BE2C (cell line): ENCODE measurements around the gene GPR162.

Source experiments
- DNase-seq: peaks from one replicate; pipeline ENCODE4 v3.0.0-alpha.2; 2020
- H3K27me3 ChIP-seq: fragments of 250-450 bp; sonication (Bioruptor Pico); 2 replicates; pipeline ENCODE4 v1.5.1; 2020; ENCODE audit warnings: mild to moderate bottlenecking
- H3K36me3 ChIP-seq: fragments of 250-450 bp; sonication (Bioruptor Pico); 2 replicates; pipeline ENCODE4 v1.5.1; 2020; ENCODE audit warnings: mild to moderate bottlenecking
- H3K4me1 ChIP-seq: fragments of 250-450 bp; sonication (Bioruptor Pico); 2 replicates; pipeline ENCODE4 v1.5.1; 2020
- H3K4me3 ChIP-seq: 2 replicates; pipeline ENCODE4 v1.5.1; 2011; ENCODE audit warnings: low read depth, low read length
- H3K9me3 ChIP-seq: fragments of 250-450 bp; sonication (Bioruptor Pico); 2 replicates; pipeline ENCODE4 v1.5.1; 2020
- TF ChIP-seq, protein P1 (sequence below): IDR thresholded peaks from 2 replicates; pipeline ENCODE4 v1.5.1; 2012; ENCODE audit warnings: mild to moderate bottlenecking, low read depth, low read length

The GPR162 gene

DNA sequence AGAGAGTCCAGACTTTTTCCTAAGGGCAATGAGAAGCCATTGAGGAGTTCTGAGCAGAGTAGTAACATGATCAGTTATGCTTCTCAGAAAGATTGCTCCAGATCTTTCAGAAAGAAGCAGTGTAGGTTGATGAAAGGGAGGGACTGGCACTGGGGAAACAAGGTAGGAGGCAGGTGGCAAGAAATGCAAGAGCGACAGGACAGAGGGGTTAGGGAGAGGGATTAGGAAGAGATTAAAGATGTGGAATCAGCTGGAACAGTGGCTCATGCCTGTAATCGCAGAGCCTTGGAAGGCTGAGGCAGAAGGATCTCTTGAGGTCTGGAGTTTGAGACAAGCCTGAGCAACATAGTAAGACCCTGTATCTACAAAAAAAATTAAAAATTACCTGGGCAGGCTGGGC, 26.1 kb downstream of the GPR162 start:
- Histone ChIP-seq H3K9me3 (no peaks in the 10 kb centered on the region), H3K36me3 (peaks cover 66% of the 10 kb centered on the region), H3K4me3 (no peak overlapping the region), H3K4me1 (no peaks in the 10 kb centered on the region), H3K27me3 (no peaks in the 10 kb centered on the region)
- TF ChIP-seq, protein P1, sequence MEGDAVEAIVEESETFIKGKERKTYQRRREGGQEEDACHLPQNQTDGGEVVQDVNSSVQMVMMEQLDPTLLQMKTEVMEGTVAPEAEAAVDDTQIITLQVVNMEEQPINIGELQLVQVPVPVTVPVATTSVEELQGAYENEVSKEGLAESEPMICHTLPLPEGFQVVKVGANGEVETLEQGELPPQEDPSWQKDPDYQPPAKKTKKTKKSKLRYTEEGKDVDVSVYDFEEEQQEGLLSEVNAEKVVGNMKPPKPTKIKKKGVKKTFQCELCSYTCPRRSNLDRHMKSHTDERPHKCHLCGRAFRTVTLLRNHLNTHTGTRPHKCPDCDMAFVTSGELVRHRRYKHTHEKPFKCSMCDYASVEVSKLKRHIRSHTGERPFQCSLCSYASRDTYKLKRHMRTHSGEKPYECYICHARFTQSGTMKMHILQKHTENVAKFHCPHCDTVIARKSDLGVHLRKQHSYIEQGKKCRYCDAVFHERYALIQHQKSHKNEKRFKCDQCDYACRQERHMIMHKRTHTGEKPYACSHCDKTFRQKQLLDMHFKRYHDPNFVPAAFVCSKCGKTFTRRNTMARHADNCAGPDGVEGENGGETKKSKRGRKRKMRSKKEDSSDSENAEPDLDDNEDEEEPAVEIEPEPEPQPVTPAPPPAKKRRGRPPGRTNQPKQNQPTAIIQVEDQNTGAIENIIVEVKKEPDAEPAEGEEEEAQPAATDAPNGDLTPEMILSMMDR: no peak
- DNase-seq: no peak

DNA sequence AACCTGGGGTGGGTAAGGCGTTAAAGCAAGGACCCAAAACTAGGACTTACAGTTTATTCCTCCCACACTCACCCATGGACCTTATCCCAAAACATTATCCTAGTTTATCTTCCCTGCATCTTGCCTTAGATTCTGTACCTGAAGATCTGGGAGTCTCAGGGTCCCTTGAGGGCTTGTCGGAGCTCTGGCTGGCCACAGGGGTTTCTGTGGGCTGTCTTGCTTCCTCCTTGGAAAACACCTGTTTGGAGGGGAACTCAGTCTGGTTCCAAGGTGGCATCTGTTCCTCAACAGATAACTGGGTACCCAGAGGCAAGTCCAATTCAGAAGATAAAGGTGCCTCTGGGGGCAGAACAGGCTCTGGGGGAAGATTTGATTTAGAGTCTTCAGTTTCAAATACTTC, 27.8 kb downstream of the GPR162 start:
- Histone ChIP-seq H3K27me3 (no peaks in the 10 kb centered on the region), H3K36me3 (peaks cover 56% of the 10 kb centered on the region), H3K4me1 (no peaks in the 10 kb centered on the region; the same call in 1 of the 2 replicates), H3K4me3 (peak overlapping the region; percentile 70; the same call in 1 of the 2 replicates), H3K9me3 (no peaks in the 10 kb centered on the region)
- TF ChIP-seq, protein P1: no peak
- no peak for DNase-seq

DNA sequence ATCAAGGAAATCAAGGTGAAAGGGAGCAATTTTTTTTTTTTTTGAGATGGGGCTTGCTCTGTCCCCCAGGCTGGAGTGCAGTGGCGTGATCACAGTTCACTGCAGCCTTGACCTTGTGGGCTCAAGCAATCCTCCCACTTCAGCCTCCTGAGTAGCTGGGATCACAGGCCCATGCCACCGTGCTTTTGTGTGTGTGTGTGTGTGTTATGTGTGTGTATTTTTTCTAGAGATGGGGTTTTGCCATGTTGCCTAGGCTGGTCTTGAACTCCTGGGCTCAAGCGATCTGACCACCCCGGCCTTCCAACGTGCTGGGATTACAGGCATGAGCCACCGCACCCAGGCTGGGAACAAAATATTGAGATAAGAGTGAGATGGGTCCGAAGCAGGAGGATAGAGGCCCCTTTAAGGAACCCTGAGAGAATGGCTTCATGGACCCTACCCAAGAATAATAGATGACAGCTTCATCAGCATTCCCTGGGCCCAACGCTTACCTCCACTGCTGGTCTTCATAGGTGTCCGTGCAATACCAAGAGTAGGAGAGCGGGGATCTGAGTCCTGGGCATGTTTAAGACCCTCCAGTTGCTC, 28.4 kb downstream of the GPR162 start:
- Histone ChIP-seq H3K4me1 (no peaks in the 10 kb centered on the region; the same call in 1 of the 2 replicates), H3K9me3 (no peaks in the 10 kb centered on the region), H3K4me3 (peak overlapping the region; percentile 70), H3K36me3 (peaks cover 50% of the 10 kb centered on the region), H3K27me3 (no peaks in the 10 kb centered on the region)
- DNase-seq: no peak
- TF ChIP-seq, protein P1: no peak

DNA sequence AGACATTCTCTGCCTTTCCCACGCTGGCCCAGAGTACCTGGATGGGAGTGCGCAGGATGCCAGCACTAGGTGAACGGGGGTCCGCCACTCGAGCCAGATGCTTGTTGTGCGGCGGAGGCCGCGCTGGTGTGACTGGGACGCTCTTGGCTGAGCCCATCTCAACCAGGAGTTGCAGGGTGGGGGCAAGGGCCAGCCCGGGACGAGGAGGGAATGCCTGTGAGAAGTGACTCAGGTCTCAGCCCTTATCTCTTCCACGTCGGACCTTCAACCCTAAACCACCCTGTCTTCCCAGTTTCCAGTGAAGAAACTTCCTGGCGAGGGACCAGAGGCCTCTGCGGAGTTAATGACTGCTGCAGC, 29.2 kb downstream of the GPR162 start:
- no peaks in the 10 kb centered on the region for H3K27me3 ChIP-seq

DNA sequence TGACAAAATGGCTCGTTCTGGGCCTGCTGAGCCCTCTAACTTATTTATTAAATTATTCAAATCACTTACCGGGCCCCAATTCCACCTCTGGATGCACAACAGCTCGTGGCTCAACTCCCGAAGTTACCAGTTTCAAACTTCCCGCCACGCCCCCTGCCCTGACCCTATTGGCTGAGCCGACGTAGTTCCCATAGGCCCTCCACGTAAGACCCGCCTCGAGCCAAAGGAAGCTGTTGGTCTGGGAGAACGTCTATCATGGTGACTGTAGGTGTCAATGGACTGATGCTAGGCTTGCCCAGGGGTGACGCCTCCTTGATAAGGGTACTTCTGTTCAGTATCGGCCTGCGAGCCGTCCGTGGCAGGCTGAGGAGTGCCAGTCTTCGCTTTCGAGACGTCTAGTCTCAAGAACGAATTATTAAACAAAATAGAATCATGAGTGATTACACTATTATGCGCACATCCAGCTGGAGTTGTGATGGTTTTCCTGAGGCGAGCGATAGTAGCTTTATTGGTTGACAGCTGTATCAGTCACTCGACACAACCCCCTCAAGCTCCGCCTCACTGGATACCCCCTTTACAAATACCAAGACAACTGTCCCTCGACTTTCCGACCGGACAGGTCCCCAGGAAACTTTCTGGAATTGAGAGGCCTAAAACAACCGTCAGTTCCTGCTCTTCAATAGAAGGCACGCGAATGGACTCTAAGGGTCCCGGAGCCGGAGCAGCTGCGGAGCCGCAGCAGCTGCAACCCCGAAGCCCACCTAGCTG, 29.7 kb downstream of the GPR162 start, which contains the start of gene CDCA3:
CDCA3 (minus strand) TSS at position 134 of the 768 bp plus-strand sequence. CDS start 334 bp downstream, outside the sequence.
- peak; percentile 98 for DNase-seq
- Histone ChIP-seq H3K27me3 (no peaks in the 10 kb centered on the region), H3K4me3 (peak within 1 kb of the TSS; percentile 70), H3K4me1 (no peaks in the 10 kb centered on the region; the same call in 1 of the 2 replicates), H3K9me3 (no peaks in the 10 kb centered on the region), H3K36me3 (peaks cover 46% of the 10 kb centered on the region)
- TF ChIP-seq, protein P1: no peak

More for the DNA sequence above, 29.2 kb downstream of the GPR162 start:
- TF ChIP-seq, protein P1: no peak
- Histone ChIP-seq H3K36me3 (peaks cover 47% of the 10 kb centered on the region), H3K9me3 (no peaks in the 10 kb centered on the region), H3K4me1 (no peaks in the 10 kb centered on the region; the same call in 1 of the 2 replicates), H3K4me3 (peak overlapping the region; percentile 70)
- no peak for DNase-seq
